Memory B cell (primary cell): ENCODE results near the gene GRK2.
A peak's percentile ranks its signal among the peaks of the same experiment; 100 is the strongest.

Experiments used
- ATAC-seq: fragments of 150-1000 bp; cut with Tn5 transposase; 2 replicates; pipeline ENCODE4 v1.10.0; 2021; ENCODE audit warnings: low read depth, mild to moderate bottlenecking, moderate library complexity
- DNase-seq, 2 donors: peaks; one replicate each; pipeline ENCODE4 v3.0.0; 2022; ENCODE audit warnings: low spot score in 2 of 2
- H3K27ac Mint-ChIP-seq: one replicate; pipeline ENCODE4 v1.8.0; 2022; ENCODE audit warnings: mild to moderate bottlenecking, moderate library complexity, mixed read lengths
- H3K27me3 Mint-ChIP-seq: one replicate; pipeline ENCODE4 v1.8.0; 2022; ENCODE audit warnings: mixed read lengths
- H3K36me3 Mint-ChIP-seq: one replicate; pipeline ENCODE4 v1.8.0; 2022; ENCODE audit warnings: mild to moderate bottlenecking, mixed read lengths
- H3K4me1 Mint-ChIP-seq: one replicate; pipeline ENCODE4 v1.8.0; 2022; ENCODE audit warnings: mixed read lengths
- H3K4me3 Mint-ChIP-seq: one replicate; pipeline ENCODE4 v1.8.0; 2022; ENCODE audit warnings: mild to moderate bottlenecking, moderate library complexity, mixed read lengths
- H3K9me3 Mint-ChIP-seq: one replicate; pipeline ENCODE4 v1.8.0; 2022; ENCODE audit warnings: mixed read lengths

GRK2 gene

GRCh38 chr11:67280341-67280787 is 14.1 kb downstream of the GRK2 start:
- H3K4me1 Mint-ChIP-seq: peaks cover 30% of the 10 kb centered on the region

DNA sequence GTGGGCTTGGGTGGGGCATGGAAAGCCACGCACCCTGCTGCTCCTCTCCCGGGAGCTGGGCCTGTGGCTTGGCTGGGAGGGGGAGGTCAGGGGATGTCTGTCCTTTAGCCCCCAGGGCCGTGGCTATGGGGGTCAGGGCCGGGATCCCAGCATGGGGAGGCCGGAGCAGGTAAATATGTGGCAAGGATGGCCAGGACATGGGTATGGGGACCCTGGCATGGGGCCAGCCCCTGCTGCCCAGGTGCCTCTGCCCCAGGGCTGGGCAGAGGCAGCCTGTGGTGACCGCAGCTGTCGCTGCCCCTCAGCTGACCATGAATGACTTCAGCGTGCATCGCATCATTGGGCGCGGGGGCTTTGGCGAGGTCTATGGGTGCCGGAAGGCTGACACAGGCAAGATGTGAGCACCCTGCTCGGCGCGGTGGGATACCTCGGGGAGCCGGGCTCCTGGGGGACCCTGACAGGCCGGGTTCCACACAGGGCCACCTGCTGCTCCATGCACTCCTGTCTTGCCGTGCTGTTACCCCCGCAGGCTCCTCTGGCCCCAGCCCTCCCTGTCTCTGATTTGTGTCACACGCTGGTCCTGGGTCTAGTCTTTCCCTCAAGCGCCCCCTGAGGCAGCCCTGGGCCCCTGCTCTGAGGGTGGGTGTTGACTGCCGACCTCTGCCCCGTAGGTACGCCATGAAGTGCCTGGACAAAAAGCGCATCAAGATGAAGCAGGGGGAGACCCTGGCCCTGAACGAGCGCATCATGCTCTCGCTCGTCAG is 14.7 kb downstream of the GRK2 start:
- H3K27ac Mint-ChIP-seq: peak overlapping the region; percentile 31
- no peak overlapping the region for H3K4me3 Mint-ChIP-seq

More at GRCh38 chr11:67280341-67280787, 14.1 kb downstream of the GRK2 start:
- Mint-ChIP-seq H3K27me3 (no peaks in the 10 kb centered on the region), H3K4me3 (peak overlapping the region; percentile 29), H3K36me3 (peaks cover 21% of the 10 kb centered on the region), H3K9me3 (no peaks in the 10 kb centered on the region), H3K27ac (peak overlapping the region; percentile 73)
- no peak for ATAC-seq
- no peak for DNase-seq

GRCh38 chr11:67281552-67282150 is 15.4 kb downstream of the GRK2 start:
- Mint-ChIP-seq H3K4me3 (no peak overlapping the region), H3K4me1 (peaks cover 21% of the 10 kb centered on the region), H3K27me3 (no peaks in the 10 kb centered on the region), H3K36me3 (peaks cover 16% of the 10 kb centered on the region), H3K9me3 (no peaks in the 10 kb centered on the region), H3K27ac (no peak overlapping the region)
- DNase-seq (no peak), ATAC-seq (no peak)

More for the DNA sequence above, 14.7 kb downstream of the GRK2 start:
- Mint-ChIP-seq H3K27me3 (no peaks in the 10 kb centered on the region), H3K9me3 (no peaks in the 10 kb centered on the region), H3K36me3 (peaks cover 17% of the 10 kb centered on the region), H3K4me1 (peaks cover 24% of the 10 kb centered on the region)
- ATAC-seq (no peak), DNase-seq (no peak)

DNA sequence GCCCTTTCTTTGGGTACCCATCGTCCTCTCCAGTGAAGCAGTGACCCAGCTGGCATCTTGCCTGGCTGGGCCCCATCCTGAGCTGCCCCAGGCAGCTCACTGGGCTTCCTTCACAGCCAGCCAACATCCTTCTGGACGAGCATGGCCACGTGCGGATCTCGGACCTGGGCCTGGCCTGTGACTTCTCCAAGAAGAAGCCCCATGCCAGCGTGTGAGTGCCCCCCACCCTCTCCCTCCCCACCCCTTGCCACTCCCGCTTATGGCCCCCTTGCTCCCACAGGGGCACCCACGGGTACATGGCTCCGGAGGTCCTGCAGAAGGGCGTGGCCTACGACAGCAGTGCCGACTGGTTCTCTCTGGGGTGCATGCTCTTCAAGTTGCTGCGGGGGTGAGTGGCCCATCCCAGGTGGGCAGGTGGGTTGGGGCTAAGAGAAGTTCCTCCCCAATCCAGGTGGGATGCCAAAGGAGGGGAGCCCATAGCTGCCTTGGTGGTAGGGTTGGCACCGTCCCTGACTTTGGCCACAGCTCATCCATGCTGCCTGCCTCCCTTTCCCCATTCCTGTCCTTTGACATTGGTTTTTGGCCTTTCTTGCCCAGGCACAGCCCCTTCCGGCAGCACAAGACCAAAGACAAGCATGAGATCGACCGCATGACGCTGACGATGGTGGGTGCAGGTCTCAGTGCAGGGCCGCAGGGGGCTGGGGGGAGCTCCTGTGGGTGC is 16.0 kb downstream of the GRK2 start:
- Mint-ChIP-seq H3K27ac (peak overlapping the region; percentile 53), H3K4me3 (no peak overlapping the region), H3K9me3 (no peaks in the 10 kb centered on the region), H3K36me3 (peaks cover 15% of the 10 kb centered on the region), H3K4me1 (peaks cover 26% of the 10 kb centered on the region), H3K27me3 (no peaks in the 10 kb centered on the region)
- DNase-seq: no peak
- ATAC-seq: no peak

GRCh38 chr11:67282876-67283371 is 16.7 kb downstream of the GRK2 start:
- Mint-ChIP-seq H3K4me3 (no peak overlapping the region), H3K27ac (peak overlapping the region; percentile 53), H3K36me3 (peaks cover 16% of the 10 kb centered on the region), H3K27me3 (no peaks in the 10 kb centered on the region), H3K4me1 (peaks cover 27% of the 10 kb centered on the region), H3K9me3 (no peaks in the 10 kb centered on the region)
- DNase-seq: no peak
- ATAC-seq: no peak

- Mint-ChIP-seq H3K36me3 (peaks cover 16% of the 10 kb centered on the region), H3K4me1 (peaks cover 29% of the 10 kb centered on the region), H3K27ac (no peak overlapping the region), H3K27me3 (no peaks in the 10 kb centered on the region), H3K9me3 (no peaks in the 10 kb centered on the region), H3K4me3 (no peak overlapping the region)
- ATAC-seq: no peak
- DNase-seq: no peak
These were observed 17.2 kb downstream of the GRK2 start for GRCh38 chr11:67283481-67283963.

- Mint-ChIP-seq H3K27me3 (no peaks in the 10 kb centered on the region), H3K4me3 (no peak overlapping the region), H3K36me3 (peaks cover 11% of the 10 kb centered on the region), H3K9me3 (no peaks in the 10 kb centered on the region), H3K27ac (no peak overlapping the region), H3K4me1 (peaks cover 26% of the 10 kb centered on the region)
- no peak for DNase-seq
- ATAC-seq: no peak
These were observed 18.7 kb downstream of the GRK2 start for GRCh38 chr11:67284811-67285540.

GRCh38 chr11:67285541-67286498 is 19.5 kb downstream of the GRK2 start:
- H3K4me1 Mint-ChIP-seq: peaks cover 28% of the 10 kb centered on the region
- peak overlapping the region; percentile 97 for H3K27ac Mint-ChIP-seq
- no peaks in the 10 kb centered on the region for H3K9me3 Mint-ChIP-seq
- H3K27me3 Mint-ChIP-seq: no peaks in the 10 kb centered on the region
- DNase-seq: no peak
- peak overlapping the region; percentile 72 for H3K4me3 Mint-ChIP-seq
- no peak for ATAC-seq
- H3K36me3 Mint-ChIP-seq: peaks cover 9% of the 10 kb centered on the region

DNA sequence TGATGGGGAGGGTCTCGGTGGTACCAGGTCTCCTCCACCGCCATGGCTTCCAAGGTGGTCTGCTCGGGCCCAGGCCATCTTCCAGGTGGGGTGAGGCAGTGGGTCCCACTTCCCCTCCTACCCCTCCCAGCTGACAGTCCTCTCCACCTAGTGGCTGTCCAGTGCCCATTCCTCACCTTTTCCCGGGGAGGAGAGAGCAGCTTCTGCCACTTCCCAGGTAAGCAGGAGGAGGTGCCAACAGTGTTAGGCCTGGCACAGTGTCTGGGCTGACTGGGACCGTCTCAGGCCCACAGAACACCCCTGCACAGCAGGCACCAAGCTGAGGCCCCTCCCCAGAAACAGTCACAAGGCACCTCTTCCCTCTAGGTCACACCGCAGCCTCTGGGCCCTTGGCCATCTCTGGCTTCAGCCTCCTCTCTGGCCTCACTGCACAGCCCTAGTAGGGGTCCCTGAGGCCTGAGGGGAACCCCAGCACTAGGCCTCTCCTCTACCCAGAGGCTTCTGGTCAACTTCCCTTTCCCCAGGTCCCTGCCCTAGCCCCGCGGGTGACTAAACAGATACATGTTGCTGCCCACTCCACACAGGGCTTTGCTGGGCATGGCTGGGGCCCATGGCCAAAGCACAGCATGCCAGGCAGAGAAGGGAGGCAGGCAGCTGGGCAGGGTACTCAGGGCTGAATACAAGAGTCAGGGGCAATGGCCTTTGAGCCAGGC is 20.5 kb downstream of the GRK2 start:
- ATAC-seq: no peak
- H3K9me3 Mint-ChIP-seq: no peaks in the 10 kb centered on the region
- H3K27me3 Mint-ChIP-seq: no peaks in the 10 kb centered on the region
- H3K36me3 Mint-ChIP-seq: peaks cover 9% of the 10 kb centered on the region
- peak overlapping the region; percentile 72 for H3K4me3 Mint-ChIP-seq
- DNase-seq: no peak
- peak overlapping the region; percentile 97 for H3K27ac Mint-ChIP-seq
- peaks cover 28% of the 10 kb centered on the region for H3K4me1 Mint-ChIP-seq

DNA sequence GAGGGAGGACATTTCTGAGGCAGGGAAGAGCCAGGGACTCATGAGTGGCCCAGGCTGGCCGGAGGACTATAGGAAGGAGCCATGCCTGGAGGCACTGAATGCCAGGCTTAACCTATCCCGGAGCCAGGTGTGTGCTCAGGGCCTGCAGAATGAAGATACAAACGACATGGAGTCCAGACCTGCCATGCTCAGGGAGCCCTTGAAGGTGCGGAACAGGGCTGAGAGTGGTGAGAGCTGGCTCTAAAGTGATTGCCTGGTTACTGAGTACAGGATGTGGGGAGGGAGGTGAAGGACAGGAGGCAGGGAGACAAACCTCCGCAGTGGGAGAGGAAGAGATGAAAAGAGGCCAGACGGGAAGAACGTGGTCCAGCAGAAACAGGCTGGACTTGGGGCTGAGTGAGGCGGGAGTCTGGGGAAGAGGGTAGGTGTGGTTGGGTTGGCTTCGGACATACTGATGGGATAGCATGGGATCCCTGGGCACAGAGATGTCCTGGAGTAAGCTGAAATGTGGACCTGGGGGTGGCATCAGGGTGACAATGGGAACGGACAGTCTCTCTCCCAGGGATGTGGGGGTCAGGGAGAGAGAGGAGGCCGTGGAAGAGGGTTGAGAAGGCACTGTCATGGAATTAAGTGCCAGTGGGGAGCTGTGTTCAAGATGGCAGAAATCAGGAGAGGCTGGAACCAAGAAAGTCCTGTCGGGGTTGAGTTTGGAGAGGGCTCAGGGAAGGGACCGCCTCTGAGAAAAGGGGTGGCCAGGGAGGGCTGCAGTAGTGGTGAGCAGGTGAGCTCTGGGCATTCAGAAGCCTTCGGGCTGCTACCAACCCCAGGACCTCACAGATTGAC is 21.3 kb downstream of the GRK2 start:
- no peak for ATAC-seq

DNA sequence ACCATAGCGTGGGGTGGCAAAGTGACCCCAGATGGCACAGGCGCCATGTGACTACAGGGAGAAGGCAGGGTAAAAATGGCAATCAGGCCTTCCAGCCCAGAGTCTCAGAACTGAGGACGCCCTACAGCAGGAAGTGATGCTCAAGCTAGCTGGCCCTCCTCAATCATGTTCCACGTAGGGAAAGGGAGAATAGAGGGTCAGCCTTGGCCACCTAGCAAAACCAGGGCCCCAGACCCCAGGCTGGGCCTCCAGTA is 21.9 kb downstream of the GRK2 start:
- H3K9me3 Mint-ChIP-seq: no peaks in the 10 kb centered on the region
- ATAC-seq: no peak
- peak overlapping the region; percentile 97 for H3K27ac Mint-ChIP-seq
- peaks cover 35% of the 10 kb centered on the region for H3K4me1 Mint-ChIP-seq
- H3K27me3 Mint-ChIP-seq: no peaks in the 10 kb centered on the region
- DNase-seq: no peak
- peaks cover 6% of the 10 kb centered on the region for H3K36me3 Mint-ChIP-seq
- H3K4me3 Mint-ChIP-seq: peak overlapping the region; percentile 72

More for the DNA sequence above, 21.3 kb downstream of the GRK2 start:
- H3K36me3 Mint-ChIP-seq: peaks cover 5% of the 10 kb centered on the region
- DNase-seq: no peak
- H3K4me3 Mint-ChIP-seq: peak overlapping the region; percentile 72
- H3K27ac Mint-ChIP-seq: peak overlapping the region; percentile 97
- no peaks in the 10 kb centered on the region for H3K9me3 Mint-ChIP-seq
- no peaks in the 10 kb centered on the region for H3K27me3 Mint-ChIP-seq
- H3K4me1 Mint-ChIP-seq: peaks cover 29% of the 10 kb centered on the region
